HG02759 (cell line): ENCODE results near the gene GTF2I.
A peak's percentile ranks its signal among the peaks of the same experiment; 100 is the strongest.
"Not testable (repeated sequence)": the region's sequence is repeated elsewhere in the genome, so short reads cannot be mapped to it uniquely, and the experiment has no call there.

Source experiments
- ATAC-seq: cut with Tn5 transposase; IDR thresholded peaks from one replicate; pipeline ENCODE4 v1.9.1; 2021; ENCODE audit warnings: mild to moderate bottlenecking, moderate library complexity; ENCODE audit not compliant: unreplicated experiment

GTF2I gene

GRCh38 chr7:74709880-74710671 lies 52.6 kb downstream of the GTF2I start:
- no peak for ATAC-seq

GRCh38 chr7:74713567-74713966 lies 56.0 kb downstream of the GTF2I start:
- no peak for ATAC-seq

GRCh38 chr7:74717889-74718288 lies 60.4 kb downstream of the GTF2I start:
- ATAC-seq, result no peak

- no peak for ATAC-seq
Observed at GRCh38 chr7:74718336-74718735, 60.8 kb downstream of the GTF2I start.

DNA sequence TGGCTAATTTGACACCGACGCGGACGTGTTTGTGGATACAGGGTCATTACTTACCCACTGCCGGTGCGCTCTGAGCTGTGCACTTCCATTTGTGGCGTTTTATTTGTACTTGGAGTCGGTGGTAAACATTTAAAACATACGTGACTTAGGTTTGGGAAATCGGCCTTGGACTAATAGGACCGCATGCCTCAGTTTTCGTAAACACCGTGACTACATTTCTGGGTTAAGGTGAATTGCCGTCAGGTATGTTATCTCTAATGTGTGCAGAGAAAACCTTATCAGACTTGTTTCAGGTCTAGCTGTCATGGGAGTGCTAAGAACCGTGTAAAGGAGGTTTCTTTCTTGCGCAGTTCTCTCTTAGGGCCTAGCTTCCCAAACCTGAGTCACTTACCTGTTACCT lies 64.6 kb downstream of the GTF2I start:
- no peak for ATAC-seq

GRCh38 chr7:74725840-74726239 lies 68.3 kb downstream of the GTF2I start:
- ATAC-seq, result no peak

DNA sequence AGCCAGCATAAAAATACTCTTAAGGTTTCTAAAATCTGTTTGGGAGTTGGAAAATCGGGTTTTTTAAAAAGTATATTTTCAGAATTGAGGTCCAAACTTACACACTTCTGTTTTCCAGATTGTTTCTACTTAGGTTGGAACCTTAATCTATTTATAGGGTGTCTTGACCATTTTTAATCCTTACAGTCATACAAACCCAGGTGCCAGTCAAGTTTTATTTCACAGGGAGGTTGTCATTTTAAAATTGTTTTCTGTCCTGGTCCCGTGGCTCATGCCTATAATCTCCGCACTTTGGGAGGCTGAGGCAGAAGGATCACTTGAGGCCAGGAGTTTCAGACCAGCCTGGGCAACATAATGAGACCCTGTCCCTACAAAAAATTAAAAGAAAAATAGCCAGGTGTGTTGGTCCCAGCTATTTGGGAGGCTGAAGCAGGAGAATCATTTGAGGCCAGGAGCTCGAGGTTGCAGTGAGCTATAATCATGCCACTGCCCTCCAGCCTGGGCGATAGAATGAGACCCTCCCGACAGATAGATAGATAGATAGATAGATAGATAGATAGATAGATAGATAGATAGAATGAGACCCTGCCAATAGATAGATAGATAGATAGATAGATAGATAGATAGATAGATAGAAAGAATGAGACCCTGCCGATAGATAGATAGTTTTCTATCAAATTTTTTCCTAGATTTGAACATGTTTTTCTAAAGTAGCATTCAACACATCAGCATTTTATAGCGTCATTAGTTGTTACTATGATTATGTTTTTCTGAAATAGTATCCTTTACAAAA lies 69.0 kb downstream of the GTF2I start:
- ATAC-seq, result no peak

GRCh38 chr7:74728686-74729085 lies 71.2 kb downstream of the GTF2I start:
- not testable (repeated sequence) for ATAC-seq

DNA sequence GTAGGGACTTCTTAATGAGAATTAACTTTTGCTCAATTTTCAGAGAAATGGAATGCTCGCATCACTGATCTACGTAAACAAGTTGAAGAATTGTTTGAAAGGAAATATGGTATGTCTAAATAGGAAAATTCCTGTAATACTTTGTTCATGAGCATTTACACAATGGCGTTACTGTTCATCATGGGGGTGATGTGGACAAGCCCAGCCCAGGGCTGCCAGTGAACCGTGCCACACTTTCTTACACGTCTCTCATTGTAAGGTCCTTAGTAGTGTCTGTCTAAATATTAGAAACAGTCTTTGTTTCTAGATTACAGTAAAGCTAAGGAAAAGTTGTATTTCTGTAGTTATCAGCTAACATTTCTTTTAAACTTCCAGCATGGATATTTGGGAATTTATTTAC lies 72.7 kb downstream of the GTF2I start:
- not testable (repeated sequence) for ATAC-seq

DNA sequence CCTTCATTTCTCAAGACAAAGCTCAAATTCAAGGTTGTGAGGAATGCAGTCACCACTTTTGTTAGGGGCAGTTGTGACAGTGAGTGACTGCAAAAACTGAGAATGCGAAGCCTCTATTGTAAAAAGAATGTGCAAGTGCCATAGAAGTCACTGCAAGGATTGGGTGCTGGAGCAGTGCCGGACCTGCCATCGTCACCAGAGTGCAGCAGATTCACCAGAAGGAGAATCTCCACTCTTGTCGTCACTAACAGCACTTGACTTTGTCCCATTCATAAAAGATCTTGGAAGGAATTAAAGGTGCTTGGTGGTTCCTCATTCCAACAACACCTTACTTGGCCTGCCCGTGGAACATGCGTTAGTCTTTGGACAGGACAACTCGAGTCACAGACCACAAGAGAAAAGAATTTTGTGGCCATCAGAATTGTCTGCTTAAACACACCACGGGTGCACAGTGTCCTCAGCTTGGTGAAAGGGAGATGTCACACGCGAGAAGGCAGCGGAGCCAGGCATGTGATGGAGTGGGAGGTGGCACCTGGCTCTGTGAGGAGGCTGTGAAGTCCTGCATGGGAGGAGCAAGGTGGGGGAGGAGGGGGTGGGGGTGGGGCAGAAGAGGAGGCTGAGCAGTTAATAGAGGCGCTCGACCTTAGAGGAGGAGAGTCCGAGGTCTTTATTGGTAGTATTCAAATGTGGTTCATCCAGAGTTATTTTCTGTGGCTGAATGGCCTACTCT lies 82.6 kb downstream of the GTF2I start:
- not testable (repeated sequence) for ATAC-seq

DNA sequence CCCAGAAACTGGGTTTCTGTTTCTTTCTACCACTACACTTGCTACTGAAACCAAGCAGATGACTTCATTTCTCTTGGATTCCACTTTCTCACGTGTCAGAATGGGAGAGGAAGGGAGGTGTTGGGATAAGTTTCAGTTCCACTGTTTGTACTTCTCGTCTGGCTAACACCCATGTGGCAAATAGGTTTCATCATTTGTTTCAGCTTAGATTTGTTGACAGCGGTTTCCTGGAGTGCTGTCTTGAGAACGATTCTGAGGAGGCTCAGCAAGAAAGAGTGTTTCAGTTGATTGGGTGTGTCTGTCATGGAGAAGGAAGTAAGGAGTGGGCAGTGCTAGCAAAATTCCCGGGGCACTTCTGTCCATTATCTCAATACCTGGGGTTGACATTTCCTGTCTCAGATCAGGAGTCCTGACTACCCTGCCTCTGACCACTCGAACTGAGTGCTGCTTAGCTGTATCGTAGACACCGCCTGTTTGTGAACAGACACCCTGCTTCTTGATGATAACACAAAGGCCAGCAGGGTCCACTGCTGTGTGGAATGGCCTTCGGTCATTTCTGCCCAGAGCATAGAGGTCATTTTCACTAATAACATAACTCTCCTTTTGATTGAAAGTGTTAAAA lies 86.5 kb downstream of the GTF2I start:
- ATAC-seq, result not testable (repeated sequence)

DNA sequence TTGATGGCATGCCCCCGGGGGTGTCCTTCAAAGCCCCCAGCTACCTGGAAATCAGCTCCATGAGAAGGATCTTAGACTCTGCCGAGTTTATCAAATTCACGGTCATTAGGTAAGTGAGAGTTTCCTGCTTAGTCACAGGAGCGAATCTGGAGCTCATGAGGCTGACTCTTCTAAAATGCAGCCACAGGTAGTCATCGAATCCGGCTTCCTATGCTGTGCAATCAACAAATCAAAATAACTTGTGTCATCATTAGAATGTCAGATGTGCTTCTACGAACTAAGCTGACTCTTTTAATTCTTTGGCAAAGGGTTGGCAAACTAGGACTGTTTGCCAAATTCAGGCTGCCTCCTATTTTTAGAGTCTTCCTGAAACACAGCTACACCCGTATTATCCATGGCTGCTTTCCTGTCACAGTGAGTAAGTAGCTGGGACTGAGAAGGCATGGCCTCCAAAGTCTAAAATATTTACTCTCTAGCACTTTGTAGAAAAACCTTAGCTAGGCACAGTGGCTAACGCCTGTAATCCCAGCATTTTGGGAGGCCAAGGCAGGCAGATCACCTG lies 96.5 kb downstream of the GTF2I start:
- not testable (repeated sequence) for ATAC-seq

GRCh38 chr7:74756673-74757072 lies 99.2 kb downstream of the GTF2I start:
- not testable (repeated sequence) for ATAC-seq

DNA sequence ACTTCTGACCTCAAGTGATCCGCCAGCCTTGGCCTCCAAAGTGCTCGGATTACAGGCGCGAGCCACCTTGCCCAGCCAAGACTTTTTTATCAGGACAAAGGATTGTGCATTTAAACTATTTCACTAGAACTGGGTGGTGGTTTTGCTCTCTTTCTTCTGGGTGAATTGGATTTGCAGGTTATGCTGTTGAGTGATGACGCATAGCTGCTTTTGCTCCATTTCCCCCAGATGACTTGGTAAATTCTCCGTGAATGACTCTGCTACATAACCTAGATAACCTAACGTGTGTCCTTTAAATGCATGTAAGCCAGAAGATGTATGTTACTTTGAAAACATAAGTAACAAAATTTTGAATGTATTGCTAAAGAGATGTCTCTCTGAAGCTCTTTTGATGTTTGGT lies 100.8 kb downstream of the GTF2I start:
- ATAC-seq, result not testable (repeated sequence)

GRCh38 chr7:74758982-74759381 lies 101.5 kb downstream of the GTF2I start:
- ATAC-seq, result not testable (repeated sequence)

DNA sequence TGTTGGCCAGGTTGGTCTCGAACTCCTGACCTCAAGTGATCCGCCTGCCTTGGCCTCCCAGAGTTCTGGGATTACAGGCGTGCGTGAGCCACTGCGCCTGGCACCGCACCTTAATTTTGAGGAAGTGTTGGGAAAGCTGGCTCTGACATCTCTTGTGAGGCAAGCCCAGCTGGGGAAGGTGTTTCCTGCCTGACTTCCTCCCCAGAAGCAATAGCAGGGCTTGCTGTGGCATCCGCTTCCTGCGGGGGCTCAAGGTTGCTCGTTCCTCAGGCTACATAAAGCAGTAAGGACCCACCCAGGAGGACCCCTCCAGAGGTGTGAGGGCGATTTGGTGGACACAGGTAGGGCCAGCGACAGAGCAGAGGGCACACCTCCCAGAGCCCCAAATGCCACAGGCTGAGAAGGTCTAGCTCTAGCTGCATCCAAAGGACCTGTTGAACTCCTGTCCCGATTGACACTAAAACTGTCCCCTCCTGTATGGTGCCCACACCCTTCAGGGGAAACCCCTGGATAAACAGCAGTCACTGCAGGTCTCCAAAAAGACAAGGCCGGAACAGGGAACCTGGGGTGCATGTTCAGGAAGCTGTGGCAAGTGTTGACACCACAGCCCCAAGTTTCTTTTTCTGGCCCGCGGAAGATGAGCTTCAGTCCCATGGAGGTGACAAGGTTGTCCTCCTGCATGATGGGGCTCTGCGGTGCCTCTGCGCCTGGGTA lies 107.8 kb downstream of the GTF2I start:
- not testable (repeated sequence) for ATAC-seq

DNA sequence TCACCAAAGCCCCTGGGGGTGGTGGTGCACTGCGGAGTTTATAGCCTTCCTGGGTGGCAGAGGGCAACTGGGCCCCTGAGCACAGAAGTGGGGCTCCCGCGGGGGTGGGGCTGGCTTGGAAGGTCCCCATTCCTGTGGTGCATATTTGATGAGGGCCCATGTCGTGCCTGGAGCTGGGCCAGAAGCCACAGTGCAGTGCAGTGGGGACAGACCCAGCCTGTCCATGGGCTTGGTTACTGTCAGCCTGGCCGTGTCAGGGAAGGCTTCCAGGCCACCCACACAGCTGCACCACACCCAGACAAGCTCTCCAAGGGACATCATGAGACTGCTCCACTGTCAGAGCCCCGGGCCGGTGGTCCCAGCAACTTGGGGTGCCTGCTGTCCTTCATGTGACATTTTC lies 109.0 kb downstream of the GTF2I start:
- ATAC-seq, result peak; percentile 35

GRCh38 chr7:74766991-74767390 lies 109.5 kb downstream of the GTF2I start:
- not testable (repeated sequence) for ATAC-seq

GRCh38 chr7:74770062-74770461 lies 112.5 kb downstream of the GTF2I start:
- not testable (repeated sequence) for ATAC-seq

- not testable (repeated sequence) for ATAC-seq
Observed at GRCh38 chr7:74772093-74772492, 114.6 kb downstream of the GTF2I start.
